Cerebellar cortex (tissue), 1 donor: ENCODE data around the gene AGBL2.
A peak's percentile ranks its signal among the peaks of the same experiment; 100 is the strongest.
"Not testable (repeated sequence)": the region's sequence is repeated elsewhere in the genome, so short reads cannot be mapped to it uniquely, and the experiment has no call there.

Source experiments
- DNase-seq: peaks from one replicate; pipeline ENCODE4 v3.0.0-alpha.2; 2015; ENCODE audit warnings: low spot score

The AGBL2 gene

GRCh38 chr11:47689480-47689879, 25.7 kb downstream of the AGBL2 start:
- no peak for DNase-seq

- no peak for DNase-seq
Measured at GRCh38 chr11:47688991-47689390, 26.2 kb downstream of the AGBL2 start.

GRCh38 chr11:47688111-47688510, 27.1 kb downstream of the AGBL2 start:
- DNase-seq = no peak

DNA sequence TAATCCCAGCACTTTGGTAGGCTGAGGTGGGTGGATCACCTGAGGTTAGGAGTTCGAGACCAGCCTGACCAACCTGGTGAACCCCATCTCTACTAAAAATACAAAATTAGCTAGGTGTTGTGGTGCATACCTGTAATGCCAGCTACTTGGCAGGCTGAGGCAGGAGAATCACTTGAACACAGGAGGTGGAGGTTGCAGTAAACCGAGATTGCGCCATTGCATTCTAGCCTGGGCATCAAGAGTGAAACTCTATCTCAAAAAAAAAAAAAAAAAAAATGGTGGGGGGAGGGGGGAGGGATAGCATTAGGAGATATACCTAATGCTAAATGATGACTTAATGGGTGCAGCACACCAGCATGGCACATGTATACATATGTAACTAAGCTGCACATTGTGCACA, 28.5 kb downstream of the AGBL2 start:
- not testable (repeated sequence) for DNase-seq

DNA sequence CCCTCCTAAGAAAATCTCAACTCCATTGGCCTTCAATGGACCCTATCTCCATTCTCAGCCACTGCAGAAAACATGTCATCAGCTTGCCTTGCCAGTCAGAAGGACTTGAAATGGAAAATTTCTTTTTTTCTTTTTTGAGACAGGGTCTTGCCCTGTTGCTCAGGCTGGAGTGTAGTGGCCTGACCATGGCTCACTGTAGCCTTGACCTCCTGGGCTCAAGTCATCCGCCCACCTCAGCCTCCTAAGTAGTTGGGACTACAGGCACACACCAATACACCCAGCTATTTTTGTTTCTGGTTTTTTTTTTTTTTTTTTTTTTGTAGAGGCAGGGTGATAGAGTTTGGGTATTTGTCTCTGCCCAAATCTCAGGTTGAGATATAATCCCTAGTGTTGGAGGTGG, 29.0 kb downstream of the AGBL2 start:
- no peak for DNase-seq

- no peak for DNase-seq
Measured at GRCh38 chr11:47675851-47676250, 39.3 kb downstream of the AGBL2 start.

- no peak for DNase-seq
Measured at GRCh38 chr11:47672283-47672730, 42.9 kb downstream of the AGBL2 start.

DNA sequence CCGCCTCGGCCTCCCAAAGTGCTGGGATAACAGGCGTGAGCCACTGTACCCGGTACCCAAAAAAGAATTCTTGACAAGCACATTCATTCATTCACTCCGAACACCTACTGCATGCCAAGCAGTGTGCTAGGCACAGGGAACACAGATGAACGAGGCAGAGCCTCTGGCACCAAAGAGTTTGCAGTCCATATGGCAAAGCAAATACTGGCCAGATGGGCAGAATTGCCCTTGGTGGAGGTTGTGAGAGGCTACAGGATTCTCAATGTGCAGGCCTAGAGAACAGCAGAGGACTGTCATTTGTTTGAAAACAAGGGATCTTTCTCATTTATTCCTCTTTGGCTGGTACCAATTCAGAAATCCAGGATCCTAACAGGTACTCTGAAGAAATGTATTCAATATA, 45.3 kb downstream of the AGBL2 start:
- peak; percentile 91 for DNase-seq

GRCh38 chr11:47668665-47669064, 46.5 kb downstream of the AGBL2 start:
- DNase-seq = no peak

- DNase-seq = no peak
Measured at GRCh38 chr11:47667555-47667954, 47.6 kb downstream of the AGBL2 start.

DNA sequence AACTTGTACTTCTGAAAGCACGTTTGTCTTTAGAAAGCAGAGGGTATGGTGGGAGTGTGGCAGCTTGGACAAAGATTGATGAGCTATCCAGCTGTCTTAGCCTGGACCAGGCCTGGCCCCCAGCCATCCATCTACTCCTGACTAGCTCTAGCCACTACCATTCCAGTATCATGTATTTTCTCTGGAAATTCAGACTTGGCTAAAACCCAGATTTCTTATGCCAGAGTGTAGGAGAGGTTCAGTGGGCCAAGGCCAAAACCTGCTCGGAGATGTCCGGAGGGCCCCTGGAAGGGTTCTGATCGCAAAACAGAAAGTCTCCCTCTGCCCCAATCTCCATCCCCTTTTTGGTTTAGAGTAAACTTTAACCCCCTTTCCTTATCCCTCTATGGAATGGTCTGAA, 48.0 kb downstream of the AGBL2 start:
- peak; percentile 43 for DNase-seq

DNA sequence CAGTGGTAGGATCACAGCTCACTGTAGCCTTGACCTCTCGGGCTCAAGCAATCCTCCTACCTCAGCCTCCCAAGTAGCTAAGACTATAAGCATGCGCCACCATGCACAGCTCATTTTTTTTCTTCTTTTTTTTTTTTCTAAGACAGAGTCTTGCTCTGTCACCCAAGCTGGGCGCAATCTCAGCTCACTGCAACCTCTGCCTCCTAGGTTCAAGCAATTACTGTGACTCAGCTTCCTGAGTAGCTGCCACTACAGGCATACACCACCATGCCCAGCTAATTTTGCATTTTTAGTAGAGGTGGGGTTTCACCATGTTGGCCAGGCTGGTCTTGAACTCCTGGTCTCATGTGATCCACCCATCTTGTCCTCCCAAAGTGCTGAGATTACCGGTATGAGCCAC, 50.2 kb downstream of the AGBL2 start:
- DNase-seq = not testable (repeated sequence)

DNA sequence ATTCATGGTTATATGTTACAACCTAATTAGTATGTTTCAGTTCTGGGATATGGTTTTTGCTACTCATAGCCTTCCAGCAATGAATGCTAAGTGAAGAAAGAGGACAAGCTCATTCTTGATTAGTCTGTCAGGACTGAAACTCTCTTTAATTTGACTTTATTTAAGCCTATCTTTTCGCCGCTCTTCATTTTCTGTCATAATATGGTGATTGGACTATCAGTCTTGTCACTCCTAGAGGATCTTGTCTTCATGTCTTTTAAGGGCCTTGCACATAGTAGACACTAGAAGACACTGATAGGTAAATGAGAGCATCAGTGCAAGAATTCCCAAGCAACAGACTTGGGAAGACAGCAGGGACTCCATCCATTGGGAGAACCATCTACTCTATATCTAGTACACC, 53.9 kb downstream of the AGBL2 start:
- no peak for DNase-seq

DNA sequence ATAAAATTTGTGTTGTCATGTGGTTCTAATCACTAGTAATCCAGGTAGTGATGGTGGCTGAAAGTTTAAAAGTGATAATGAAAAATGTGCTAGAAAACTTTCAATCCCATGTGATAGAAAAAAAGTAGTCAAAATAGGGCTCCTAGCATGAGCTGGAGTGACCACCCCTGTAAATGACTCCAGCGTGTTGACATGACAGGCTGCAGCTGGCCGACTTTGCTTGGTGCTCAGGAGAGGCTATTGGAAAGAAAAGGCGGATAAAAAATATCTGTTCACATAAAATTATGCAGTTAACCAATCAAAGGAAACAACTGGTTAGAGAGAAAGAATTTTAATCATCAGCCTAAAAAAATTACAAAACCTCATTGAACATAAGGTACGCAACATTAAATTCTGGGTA, 55.9 kb downstream of the AGBL2 start:
- DNase-seq = no peak

DNA sequence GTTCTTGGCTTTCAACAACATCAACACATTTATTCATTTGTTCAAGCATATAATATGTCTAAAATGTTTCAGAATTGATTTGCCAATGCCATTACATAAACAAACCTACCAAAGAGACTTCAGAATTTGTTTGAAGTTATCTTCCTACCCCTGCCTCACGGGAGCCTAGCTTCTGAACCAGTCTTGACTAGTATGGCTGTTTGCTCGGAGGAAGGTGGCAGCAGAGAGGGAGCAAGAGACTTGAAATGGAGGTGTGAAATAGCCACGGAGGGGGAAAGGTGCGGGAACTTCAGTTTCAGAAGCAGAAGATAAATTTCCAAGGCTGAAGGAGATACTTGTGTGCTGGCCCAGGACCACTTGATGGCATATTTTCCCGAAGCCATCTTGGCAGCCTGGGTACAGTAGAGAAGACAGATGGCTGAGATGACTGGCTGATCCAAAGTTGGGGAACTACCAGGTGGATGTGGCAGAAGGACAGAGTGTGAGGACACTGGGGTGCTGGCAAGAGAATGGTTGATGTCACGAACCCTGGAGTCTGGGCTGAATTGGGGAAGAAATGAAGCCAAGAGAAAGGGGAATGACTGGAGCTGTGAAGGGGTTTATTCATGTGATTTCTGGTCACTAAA, 58.8 kb downstream of the AGBL2 start:
- peak; percentile 97 for DNase-seq

GRCh38 chr11:47651818-47652469, 63.2 kb downstream of the AGBL2 start:
- DNase-seq = no peak

- no peak for DNase-seq
Measured at GRCh38 chr11:47649276-47649675, 65.9 kb downstream of the AGBL2 start.

DNA sequence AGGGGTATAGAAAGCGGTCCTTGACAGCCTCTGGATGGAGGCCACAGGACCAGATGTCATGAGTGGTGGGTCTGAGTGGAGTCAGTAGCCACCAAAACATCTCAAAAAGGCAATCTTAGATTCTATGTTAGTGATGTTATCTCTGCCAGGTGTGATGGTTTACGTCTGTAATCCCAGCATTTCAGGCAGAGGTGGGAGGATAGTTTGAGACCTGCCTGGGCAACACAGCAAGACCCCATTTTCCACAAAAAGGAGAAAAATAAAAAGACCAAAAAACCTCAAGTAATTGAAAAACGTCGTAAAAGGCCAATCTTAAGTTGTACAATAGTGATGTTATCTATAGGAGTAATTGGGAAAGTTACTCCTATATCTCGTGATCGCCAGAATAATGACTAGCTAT, 69.2 kb downstream of the AGBL2 start:
- no peak for DNase-seq

DNA sequence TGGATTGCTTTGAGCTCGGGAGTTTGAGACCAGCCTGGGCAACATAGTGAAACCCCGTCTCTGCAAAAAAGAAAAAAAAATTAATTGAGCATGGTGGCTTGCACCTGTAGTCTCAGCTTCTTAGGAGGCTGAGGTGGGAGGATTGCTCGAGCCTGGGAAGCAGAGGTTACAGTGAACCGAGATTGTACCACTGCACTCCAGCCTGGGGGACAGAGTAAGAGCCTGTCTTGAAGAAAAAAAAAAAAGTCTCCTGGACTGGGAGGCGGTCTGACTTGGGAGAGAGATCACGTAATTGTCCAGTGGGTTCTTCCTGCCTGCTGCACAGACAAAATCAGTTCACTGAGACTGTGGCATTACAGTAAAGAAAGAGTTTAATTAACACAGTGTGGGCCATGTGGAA, 69.7 kb downstream of the AGBL2 start:
- no peak for DNase-seq

- peak; percentile 97 for DNase-seq
Measured at GRCh38 chr11:47642099-47642855, 72.9 kb downstream of the AGBL2 start, which contains the start of gene MTCH2. Gene MTCH2 (minus strand): TSS chr11:47642559. CDS start chr11:47642465, 94 bp downstream.

DNA sequence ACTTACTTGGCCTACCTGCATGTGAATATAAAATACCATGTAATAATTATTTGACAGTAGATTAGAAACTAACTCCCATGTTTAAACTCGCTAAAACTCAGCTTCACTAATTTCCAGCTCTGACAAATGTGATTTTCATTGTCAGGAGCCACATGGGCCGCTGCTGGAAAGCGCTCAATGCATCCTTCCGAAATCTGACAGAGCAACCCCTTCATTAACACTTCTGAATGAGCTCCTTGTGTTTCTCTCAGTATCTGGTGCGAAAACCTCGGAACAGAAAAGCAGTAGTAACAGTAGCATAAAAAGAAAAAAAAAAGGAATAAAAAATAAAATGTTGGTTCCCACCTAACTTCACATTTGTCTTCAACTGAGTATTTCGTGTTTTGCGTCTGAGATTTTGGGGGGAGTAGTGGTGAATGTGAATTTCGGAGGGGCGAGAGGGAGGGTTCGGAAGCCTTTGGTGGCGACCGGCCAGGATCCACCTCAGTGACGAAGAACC, 73.5 kb downstream of the AGBL2 start:
- peak; percentile 49 for DNase-seq

DNA sequence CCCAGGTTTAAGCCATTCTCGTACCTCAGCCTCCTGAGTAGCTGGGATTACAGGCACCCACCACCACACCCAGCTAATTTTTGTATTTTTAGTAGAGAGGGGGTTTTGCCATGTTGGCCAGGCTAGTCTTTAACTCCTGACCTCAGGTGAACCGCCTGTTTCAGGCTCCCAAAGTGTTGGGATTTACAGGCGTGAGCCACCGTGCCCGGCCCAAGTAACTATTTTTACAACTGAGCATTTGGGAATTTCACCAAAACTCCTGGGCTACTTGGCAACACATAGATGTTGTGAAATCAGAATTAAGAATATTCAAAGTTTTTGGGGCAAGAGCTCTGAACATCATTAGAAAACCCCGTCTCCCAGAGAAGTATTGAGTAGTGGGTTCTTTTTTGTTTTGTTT, 74.7 kb downstream of the AGBL2 start:
- DNase-seq = not testable (repeated sequence)

DNA sequence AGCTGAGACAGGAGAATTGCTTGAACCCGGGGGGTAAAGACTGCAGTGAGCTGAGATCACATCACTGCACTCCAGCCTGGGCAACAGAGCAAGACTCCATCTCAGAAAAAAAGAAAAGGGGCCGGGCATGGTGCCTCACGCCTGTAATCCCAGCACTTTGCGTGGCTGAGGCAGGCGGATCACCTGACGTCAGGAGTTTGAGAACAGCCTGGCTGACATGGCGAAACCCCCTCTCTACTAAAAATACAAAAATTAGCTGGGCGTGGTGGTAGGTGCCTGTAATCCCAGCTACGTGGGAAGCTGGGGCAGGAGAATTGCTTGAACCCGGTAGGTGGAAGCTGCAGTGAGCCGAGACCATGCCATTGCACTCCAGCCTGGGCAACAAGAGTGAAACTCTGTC, 78.8 kb downstream of the AGBL2 start:
- DNase-seq = not testable (repeated sequence)
